Neural cell (in vitro differentiated cells): ENCODE data around the gene PRRC2B.

ENCODE experiments used
- CTCF ChIP-seq: fragments of 450-650 bp; IDR thresholded peaks from 2 replicates; pipeline ENCODE4 v1.5.1; 2014; ENCODE audit warnings: antibody characterized with exemption, mild to moderate bottlenecking, moderate library complexity; ENCODE audit not compliant: poor library complexity, severe bottlenecking
- EZH2 ChIP-seq: fragments of 200-600, 300-800 bp; shearing (Covaris generic), sonication (generic); IDR thresholded peaks from 2 replicates; pipeline ENCODE4 v1.6.1; 2014; ENCODE audit warnings: antibody characterized with exemption, low read length, borderline replicate concordance, mild to moderate bottlenecking; ENCODE audit not compliant: insufficient read depth, poor library complexity, severe bottlenecking
- MXI1 ChIP-seq: fragments of 450-650 bp; conservative IDR thresholded peaks from 2 replicates; pipeline ENCODE4 v1.6.1; 2014; ENCODE audit warnings: antibody characterized with exemption, mild to moderate bottlenecking; ENCODE audit not compliant: poor library complexity, severe bottlenecking
- RAD21 ChIP-seq: fragments of 450-650 bp; conservative IDR thresholded peaks from 2 replicates; pipeline ENCODE4 v1.6.1; 2014; ENCODE audit warnings: antibody characterized with exemption, mild to moderate bottlenecking, moderate library complexity
- SMC3 ChIP-seq: fragments of 450-650 bp; conservative IDR thresholded peaks from 2 replicates; pipeline ENCODE4 v1.6.1; 2014; ENCODE audit warnings: antibody characterized with exemption, mild to moderate bottlenecking, moderate library complexity; ENCODE audit not compliant: poor library complexity

GRCh38 chr9:131467214-131467935, 73.5 kb downstream of the PRRC2B start:
- no peak for TF ChIP-seq MXI1
- no peak for TF ChIP-seq CTCF
- no peak for TF ChIP-seq RAD21
- no peak for TF ChIP-seq EZH2
- no peak for TF ChIP-seq SMC3
